ENCODE results near the gene GC. TPM values are rescaled to one million over a fixed set of nuclear protein-coding genes. Genes with fewer than 3 reads are reported as not detected.

GC gene
- total RNA-seq, 1 experiment from 2014 or later, result 1.8 TPM

DNA sequence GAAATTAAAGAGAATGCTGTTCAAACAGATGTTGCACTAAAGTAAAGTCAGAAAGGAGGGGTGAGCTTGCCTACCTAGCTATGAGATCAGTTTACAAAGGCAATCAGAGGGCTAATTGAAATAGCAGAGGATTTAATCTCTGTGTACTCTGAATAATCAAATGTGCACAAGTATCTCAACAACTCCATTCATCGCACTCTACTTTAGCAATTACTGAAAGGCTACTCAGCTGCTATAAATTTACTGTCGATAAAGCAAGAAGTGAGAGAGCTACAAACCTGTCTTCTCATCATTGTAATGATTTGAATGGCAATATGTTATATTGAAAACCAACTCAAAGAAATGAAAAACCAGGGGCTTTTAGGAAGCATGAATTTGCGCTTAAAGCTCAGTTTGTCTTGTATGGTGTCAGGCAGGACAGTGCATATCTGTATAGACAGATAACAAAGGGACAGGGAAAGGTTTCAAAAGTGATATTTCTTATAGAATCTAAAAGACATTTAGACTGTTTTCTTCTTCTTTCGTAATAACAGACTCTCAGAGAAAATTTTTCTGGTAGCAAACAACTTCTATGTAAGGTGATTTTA lies 34.8 kb downstream of the GC start:
- BruUV-seq (replicated peaks), result no TSS peak
- H3K79me2 ChIP-seq (ENCODE audit: insufficient read depth, low read length), result no peaks in the 10 kb centered on the region
- no peaks in the 10 kb centered on the region for H3K9me3 ChIP-seq (ENCODE audit: control insufficient read depth in 1 of 2, insufficient read depth in 1 of 2, low read depth in 1 of 2, low read length in 2 of 2)
- no peak overlapping the region for H3K4me2 ChIP-seq (ENCODE audit: low read length)
- no peaks in the 10 kb centered on the region for H3K27me3 ChIP-seq (ENCODE audit: insufficient read depth, low read length)
- no peak overlapping the region for H3K27ac ChIP-seq (ENCODE audit: low read depth, low read length)
- no peak overlapping the region for H3K4me3 ChIP-seq (replicated peaks in 1 of 2; ENCODE audit: low read depth in 1 of 2, low read length in 2 of 2)
- no peaks in the 10 kb centered on the region for H3K4me1 ChIP-seq (ENCODE audit: control insufficient read depth in 1 of 2, insufficient read depth in 2 of 2, low read length in 2 of 2)
- intact Hi-C loops (cut with micrococcal nuclease), result no loop called here
- no peak for ATAC-seq
- ChIA-PET CTCF (no interaction called here), POLR2A (no interaction called here), RAD21 (ENCODE audit: low non-redundant PET in 1 of 2, low total read pairs in 2 of 2, uncharacterized antibody in 2 of 2, unreplicated experiment in 2 of 2) (no interaction called here)
- TF ChIP-seq, protein P1, sequence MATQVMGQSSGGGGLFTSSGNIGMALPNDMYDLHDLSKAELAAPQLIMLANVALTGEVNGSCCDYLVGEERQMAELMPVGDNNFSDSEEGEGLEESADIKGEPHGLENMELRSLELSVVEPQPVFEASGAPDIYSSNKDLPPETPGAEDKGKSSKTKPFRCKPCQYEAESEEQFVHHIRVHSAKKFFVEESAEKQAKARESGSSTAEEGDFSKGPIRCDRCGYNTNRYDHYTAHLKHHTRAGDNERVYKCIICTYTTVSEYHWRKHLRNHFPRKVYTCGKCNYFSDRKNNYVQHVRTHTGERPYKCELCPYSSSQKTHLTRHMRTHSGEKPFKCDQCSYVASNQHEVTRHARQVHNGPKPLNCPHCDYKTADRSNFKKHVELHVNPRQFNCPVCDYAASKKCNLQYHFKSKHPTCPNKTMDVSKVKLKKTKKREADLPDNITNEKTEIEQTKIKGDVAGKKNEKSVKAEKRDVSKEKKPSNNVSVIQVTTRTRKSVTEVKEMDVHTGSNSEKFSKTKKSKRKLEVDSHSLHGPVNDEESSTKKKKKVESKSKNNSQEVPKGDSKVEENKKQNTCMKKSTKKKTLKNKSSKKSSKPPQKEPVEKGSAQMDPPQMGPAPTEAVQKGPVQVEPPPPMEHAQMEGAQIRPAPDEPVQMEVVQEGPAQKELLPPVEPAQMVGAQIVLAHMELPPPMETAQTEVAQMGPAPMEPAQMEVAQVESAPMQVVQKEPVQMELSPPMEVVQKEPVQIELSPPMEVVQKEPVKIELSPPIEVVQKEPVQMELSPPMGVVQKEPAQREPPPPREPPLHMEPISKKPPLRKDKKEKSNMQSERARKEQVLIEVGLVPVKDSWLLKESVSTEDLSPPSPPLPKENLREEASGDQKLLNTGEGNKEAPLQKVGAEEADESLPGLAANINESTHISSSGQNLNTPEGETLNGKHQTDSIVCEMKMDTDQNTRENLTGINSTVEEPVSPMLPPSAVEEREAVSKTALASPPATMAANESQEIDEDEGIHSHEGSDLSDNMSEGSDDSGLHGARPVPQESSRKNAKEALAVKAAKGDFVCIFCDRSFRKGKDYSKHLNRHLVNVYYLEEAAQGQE (IDR thresholded peaks at IDR 0.05; ENCODE audit: low read depth), result no peak
- TF ChIP-seq SP1 (IDR thresholded peaks at IDR 0.05; ENCODE audit: low read depth) (no peak), YY1 (IDR thresholded peaks at IDR 0.05; ENCODE audit: extremely low read depth, insufficient replicate concordance, low read depth, low read length) (no peak), CBX3 (IDR thresholded peaks at IDR 0.05; ENCODE audit: low read depth) (no peak), SIN3A (IDR thresholded peaks at IDR 0.05; ENCODE audit: low read depth) (no peak), EZH2phosphoT487 (IDR thresholded peaks at IDR 0.05; ENCODE audit: borderline replicate concordance) (no peak), ZFX (IDR thresholded peaks at IDR 0.05) (no peak), CEBPB (IDR thresholded peaks at IDR 0.05; ENCODE audit: low read depth) (no peak), TCF7L2 (IDR thresholded peaks at IDR 0.05; ENCODE audit: borderline replicate concordance, extremely low read depth, insufficient read depth, insufficient read length) (no peak), POLR2A (IDR thresholded peaks at IDR 0.05; ENCODE audit: borderline replicate concordance, extremely low read depth, insufficient read depth, insufficient read length) (no peak)
- TF ChIP-seq, protein P2, sequence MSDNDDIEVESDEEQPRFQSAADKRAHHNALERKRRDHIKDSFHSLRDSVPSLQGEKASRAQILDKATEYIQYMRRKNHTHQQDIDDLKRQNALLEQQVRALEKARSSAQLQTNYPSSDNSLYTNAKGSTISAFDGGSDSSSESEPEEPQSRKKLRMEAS (IDR thresholded peaks at IDR 0.05), result no peak
- no peak for DNase-seq (ENCODE audit: low read depth, low spot score)
- no peak overlapping the region for H3K9ac ChIP-seq (ENCODE audit: low read length)
- H3K9me2 ChIP-seq (ENCODE audit: insufficient read depth), result no peaks in the 10 kb centered on the region
- no peaks in the 10 kb centered on the region for H4K20me1 ChIP-seq (ENCODE audit: insufficient read depth)
- H2AFZ ChIP-seq (ENCODE audit: low read depth, low read length, poor library complexity, severe bottlenecking), result no peak overlapping the region
- no peaks in the 10 kb centered on the region for H3K36me3 ChIP-seq (ENCODE audit: control insufficient read depth in 1 of 2, insufficient read depth in 2 of 2, low read length in 2 of 2)
